Peyer's patch (tissue), 4 donors: Measurements from ENCODE around the gene EIF6. TPM values are rescaled to one million over a fixed set of nuclear protein-coding genes. Genes with fewer than 3 reads are reported as not detected.

Experiments
- DNase-seq, 3 donors: peaks; one replicate each; pipeline ENCODE4 v3.0.0-alpha.2; 2017 to 2019
- H3K27ac ChIP-seq, 4 donors: fragments of 200-600 bp; sonication (generic); one replicate each; pipeline ENCODE4 v1.5.1; 2016 to 2019
- H3K27me3 ChIP-seq, 2 donors: fragments of 200-600 bp; sonication (generic); one replicate each; pipeline ENCODE4 v1.5.1; 2019
- H3K36me3 ChIP-seq, 3 donors: fragments of 200-600 bp; sonication (generic); one replicate each; pipeline ENCODE4 v1.5.1; 2016 to 2019
- H3K4me1 ChIP-seq, 4 donors: fragments of 200-600 bp; sonication (generic); one replicate each; pipeline ENCODE4 v1.5.1; 2016 to 2019
- H3K4me3 ChIP-seq, 4 donors: fragments of 200-600 bp; sonication (generic); 1 replicate in 3 of 4; 2 replicates in 1 of 4; pipeline ENCODE4 v1.5.1; 2016 to 2019; ENCODE audit warnings: mild to moderate bottlenecking in 1 of 4
- H3K9me3 ChIP-seq, 4 donors: fragments of 200-600 bp; sonication (generic); one replicate each; pipeline ENCODE4 v1.5.1; 2016 to 2019; ENCODE audit warnings: mild to moderate bottlenecking in 1 of 4
- CTCF ChIP-seq, 6 experiments: fragments of 450-650 bp in 4 of 6; fragments of 200-600 bp in 2 of 6; sonication (generic) in 1 of 6; IDR thresholded peaks; one replicate each; pipeline ENCODE4 v1.5.1; 2017 to 2019; ENCODE audit warnings: antibody characterized with exemption in 6 of 6, mild to moderate bottlenecking in 3 of 6, moderate library complexity in 1 of 6
- POLR2A ChIP-seq, 2 donors: fragments of 450-650 bp; IDR thresholded peaks; one replicate each; pipeline ENCODE4 v1.5.1; 2017; ENCODE audit warnings: antibody characterized with exemption in 2 of 2, mild to moderate bottlenecking in 2 of 2, moderate library complexity in 2 of 2
- total RNA-seq, 4 donors: library from RNA; depleted of rRNA; stranded (reverse); fragments of >200 nt; gene quantifications; one replicate each; pipeline ENCODE4 v1.1.0, GENCODE V29; 2016

The EIF6 gene
- total RNA-seq, 4 donors from 2014 or later = 77.6 to 196 (median 157) TPM

- no peaks in the 10 kb centered on the region for H3K36me3 ChIP-seq
- no peak overlapping the region for H3K4me3 ChIP-seq
- no peak for DNase-seq
- TF ChIP-seq POLR2A (IDR thresholded peaks at IDR 0.05) (no peak), CTCF (IDR thresholded peaks at IDR 0.05) (no peak)
- H3K27me3 ChIP-seq = no peaks in the 10 kb centered on the region
- H3K9me3 ChIP-seq = no peaks in the 10 kb centered on the region
- H3K4me1 ChIP-seq = peaks cover 0 to 10% (median 0%) of the 10 kb centered on the region in 4 donors
- H3K27ac ChIP-seq = no peak overlapping the region
Observed at GRCh38 chr20:35299780-35300179, 15.2 kb upstream of the EIF6 start.

GRCh38 chr20:35298264-35298663 lies 13.7 kb upstream of the EIF6 start:
- Histone ChIP-seq H3K27ac (no peak overlapping the region), H3K27me3 (no peaks in the 10 kb centered on the region), H3K36me3 (no peaks in the 10 kb centered on the region), H3K9me3 (no peaks in the 10 kb centered on the region), H3K4me1 (no peaks in the 10 kb centered on the region), H3K4me3 (no peak overlapping the region)
- TF ChIP-seq POLR2A (IDR thresholded peaks at IDR 0.05) (no peak), CTCF (IDR thresholded peaks at IDR 0.05) (no peak)
- DNase-seq = no peak

GRCh38 chr20:35297740-35298139 lies 13.2 kb upstream of the EIF6 start:
- no peak overlapping the region for H3K27ac ChIP-seq
- no peaks in the 10 kb centered on the region for H3K36me3 ChIP-seq
- no peak for DNase-seq
- H3K4me1 ChIP-seq = no peaks in the 10 kb centered on the region
- H3K27me3 ChIP-seq = no peaks in the 10 kb centered on the region
- H3K9me3 ChIP-seq = no peaks in the 10 kb centered on the region
- H3K4me3 ChIP-seq = no peak overlapping the region
- TF ChIP-seq CTCF (IDR thresholded peaks at IDR 0.05) (no peak), POLR2A (IDR thresholded peaks at IDR 0.05) (no peak)

DNA sequence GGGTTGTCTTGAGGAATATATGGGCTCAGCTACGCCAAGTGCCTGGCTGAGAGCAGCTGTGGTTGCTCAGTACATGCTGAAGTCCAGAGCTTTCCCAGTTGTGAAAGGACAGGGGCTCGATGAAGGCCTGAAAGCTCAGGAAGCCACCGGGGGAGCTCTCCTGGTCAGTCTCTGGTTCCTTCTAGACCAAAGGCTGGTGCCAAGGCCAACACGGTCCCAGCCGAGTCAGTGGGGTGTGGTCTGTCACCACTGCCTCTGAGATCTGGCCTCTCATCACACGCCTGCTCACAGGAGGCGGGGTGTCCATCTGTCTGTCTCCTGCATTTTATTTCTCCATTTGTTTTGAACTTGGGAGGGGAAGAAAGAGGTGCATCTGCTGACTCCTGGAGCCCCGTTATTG lies 12.6 kb upstream of the EIF6 start:
- Histone ChIP-seq H3K9me3 (no peaks in the 10 kb centered on the region), H3K27me3 (no peaks in the 10 kb centered on the region), H3K4me3 (no peak overlapping the region), H3K4me1 (no peaks in the 10 kb centered on the region), H3K36me3 (no peaks in the 10 kb centered on the region), H3K27ac (no peak overlapping the region)
- TF ChIP-seq CTCF (IDR thresholded peaks at IDR 0.05) (no peak), POLR2A (IDR thresholded peaks at IDR 0.05) (no peak)
- no peak for DNase-seq

DNA sequence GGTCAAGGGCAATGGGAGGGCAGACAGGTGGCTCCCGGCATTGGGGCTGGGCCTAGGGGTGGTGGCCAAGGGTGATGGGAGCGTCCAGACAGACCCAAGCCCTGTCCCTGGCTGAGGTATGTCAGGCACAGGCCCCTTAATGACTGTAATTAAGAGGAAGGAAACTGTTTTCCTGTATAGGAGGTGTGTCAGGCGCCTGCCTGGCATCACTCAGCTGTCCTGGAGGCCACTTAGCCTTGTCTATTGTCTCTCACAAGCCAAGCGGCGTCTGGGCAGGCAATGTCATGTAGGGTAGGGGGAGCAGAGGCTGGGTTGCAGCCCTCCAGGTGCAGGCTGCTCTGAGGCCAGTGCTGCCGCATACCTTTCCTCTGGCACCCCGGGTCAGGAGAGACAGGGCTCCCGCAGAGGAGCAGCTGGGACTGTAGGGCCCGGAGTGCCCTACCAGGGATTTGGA lies 11.6 kb upstream of the EIF6 start:
- TF ChIP-seq CTCF (IDR thresholded peaks at IDR 0.05) (no peak), POLR2A (IDR thresholded peaks at IDR 0.05) (no peak)
- H3K9me3 ChIP-seq = no peaks in the 10 kb centered on the region
- H3K27me3 ChIP-seq = no peaks in the 10 kb centered on the region
- DNase-seq = no peak
- H3K4me3 ChIP-seq = no peak overlapping the region
- H3K36me3 ChIP-seq = no peaks in the 10 kb centered on the region
- no peaks in the 10 kb centered on the region for H3K4me1 ChIP-seq
- H3K27ac ChIP-seq = no peak overlapping the region

- H3K36me3 ChIP-seq = no peaks in the 10 kb centered on the region
- H3K4me3 ChIP-seq = no peak overlapping the region
- H3K9me3 ChIP-seq = no peaks in the 10 kb centered on the region
- H3K27me3 ChIP-seq = no peaks in the 10 kb centered on the region
- peak in 1 of 3 donors; percentile 21 for DNase-seq
- H3K27ac ChIP-seq = no peak overlapping the region
- no peaks in the 10 kb centered on the region for H3K4me1 ChIP-seq
- TF ChIP-seq POLR2A (IDR thresholded peaks at IDR 0.05) (no peak), CTCF (IDR thresholded peaks at IDR 0.05) (no peak)
Observed at GRCh38 chr20:35295674-35296073, 11.1 kb upstream of the EIF6 start.
